Ureter (tissue), 1 donor: ENCODE results near the gene GJC1. TPM values are rescaled to one million over a fixed set of nuclear protein-coding genes. Genes with fewer than 3 reads are reported as not detected.

Experiments used
- DNase-seq: peaks from one replicate; pipeline ENCODE4 v3.0.0-alpha.2; 2020; ENCODE audit warnings: low spot score
- total RNA-seq: library from RNA; stranded (reverse); gene quantifications from one replicate; pipeline ENCODE4 v1.2.4, GENCODE V29; 2023
- donor health status: DM: yes; HTN: yes; CAD: no.

The GJC1 gene
- total RNA-seq, 1 donor from 2014 or later = 44.0 TPM

- no peak for DNase-seq
Measured at GRCh38 chr17:44801880-44802279, 28.2 kb downstream of the GJC1 start.

DNA sequence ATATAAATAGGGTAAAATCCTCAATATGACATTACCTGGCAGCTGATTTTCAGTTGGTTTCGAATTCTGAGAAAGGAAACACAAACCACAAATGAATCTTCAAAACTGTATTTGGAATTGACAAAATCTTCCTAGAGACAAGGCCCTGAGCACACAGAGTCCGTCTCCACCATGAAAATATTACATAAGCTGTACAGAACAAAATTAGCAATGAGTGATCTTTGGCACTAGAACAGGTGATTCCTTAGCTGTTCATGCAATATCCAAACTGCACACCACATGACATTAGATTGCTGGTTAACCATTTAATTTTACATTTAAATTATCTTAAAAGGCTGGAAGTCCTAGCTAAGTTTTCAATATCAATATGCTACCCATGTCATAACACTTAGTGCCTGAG lies 31.7 kb downstream of the GJC1 start:
- DNase-seq = no peak

DNA sequence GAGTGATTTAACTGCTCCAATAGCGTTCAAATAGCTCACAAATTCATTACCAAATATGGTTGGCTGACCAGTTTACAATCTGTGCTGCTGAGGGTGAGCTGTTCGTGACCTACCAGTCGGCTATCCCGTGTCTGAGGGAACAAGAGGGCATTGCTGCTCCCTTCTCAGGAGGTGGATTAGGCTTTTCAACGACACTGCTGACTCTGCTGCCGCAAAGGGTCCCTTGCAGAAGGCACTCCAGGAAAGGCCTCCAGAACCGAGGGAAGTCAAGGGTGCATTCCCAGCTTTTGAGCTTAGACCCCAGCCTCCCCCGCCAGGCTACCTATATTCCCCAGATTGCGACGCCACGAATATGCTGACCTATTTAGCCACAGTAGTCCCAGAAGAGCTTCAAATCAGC lies 32.3 kb downstream of the GJC1 start:
- no peak for DNase-seq

- no peak for DNase-seq
Measured at GRCh38 chr17:44796731-44797130, 33.4 kb downstream of the GJC1 start.

DNA sequence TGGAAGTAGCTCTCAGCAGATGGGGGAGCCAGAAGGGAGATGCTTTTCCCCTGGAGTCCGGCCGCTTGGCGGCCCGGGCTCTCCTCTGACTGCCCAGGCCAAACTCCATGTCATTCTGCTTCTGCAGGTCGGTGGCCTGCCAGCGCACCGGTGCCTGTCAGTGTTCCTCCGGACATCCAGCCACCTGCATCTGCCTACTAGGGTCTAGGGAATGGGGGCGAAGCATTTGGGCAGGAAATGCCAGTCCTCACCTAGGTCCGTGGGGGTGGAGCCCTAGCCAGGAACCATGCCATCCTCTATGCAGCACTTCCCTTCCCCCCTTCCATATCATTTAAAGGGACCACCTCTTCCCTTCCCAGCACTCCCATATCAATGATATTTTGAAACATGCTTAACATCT lies 34.2 kb downstream of the GJC1 start:
- no peak for DNase-seq

GRCh38 chr17:44795421-44795820 lies 34.7 kb downstream of the GJC1 start:
- no peak for DNase-seq

GRCh38 chr17:44794851-44795413 lies 35.2 kb downstream of the GJC1 start:
- DNase-seq = no peak

DNA sequence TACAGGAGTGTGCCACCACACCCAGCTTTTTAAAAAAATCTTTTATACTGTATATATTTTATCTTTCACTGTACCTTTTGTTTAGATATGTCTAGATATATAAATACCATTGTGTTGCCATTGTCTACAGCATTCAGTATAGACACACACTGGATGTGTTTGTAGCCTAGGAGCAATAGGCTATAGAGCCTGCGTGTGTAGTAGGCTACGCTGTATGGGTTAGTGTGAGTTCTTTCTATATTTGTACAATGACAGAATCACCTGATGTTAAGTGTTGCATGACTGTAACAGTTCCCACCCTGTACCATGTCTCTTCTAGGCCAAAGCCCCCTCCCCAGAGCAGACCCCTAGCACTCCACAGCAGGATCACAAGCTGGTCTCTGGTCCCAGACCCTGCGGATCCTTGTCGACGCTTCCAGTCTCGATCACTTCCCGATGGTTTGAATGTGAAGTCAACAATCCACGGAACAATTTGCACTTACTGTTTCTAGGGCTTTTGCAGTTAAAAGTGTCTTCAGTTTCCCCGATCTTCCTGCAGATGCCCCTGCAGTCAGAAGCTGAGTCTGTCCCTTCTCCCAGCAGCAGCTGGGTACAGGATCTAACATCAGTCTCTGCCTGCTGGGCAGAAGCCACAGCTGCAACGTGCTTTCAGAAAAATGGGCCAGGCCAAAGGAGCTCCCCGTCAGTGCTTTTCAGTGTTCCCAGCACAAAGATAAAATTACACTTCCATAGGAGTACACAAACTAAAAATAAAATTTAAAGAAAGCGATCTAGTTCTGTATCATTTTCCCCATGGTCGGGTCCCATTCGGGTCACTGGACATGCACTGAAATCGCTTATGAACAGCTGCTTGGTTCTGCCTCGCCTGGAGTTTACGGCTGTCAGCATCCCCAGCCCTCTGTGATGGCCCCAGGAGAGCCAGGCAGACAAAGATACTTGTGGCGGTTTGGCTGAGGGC lies 35.9 kb downstream of the GJC1 start:
- DNase-seq = no peak

DNA sequence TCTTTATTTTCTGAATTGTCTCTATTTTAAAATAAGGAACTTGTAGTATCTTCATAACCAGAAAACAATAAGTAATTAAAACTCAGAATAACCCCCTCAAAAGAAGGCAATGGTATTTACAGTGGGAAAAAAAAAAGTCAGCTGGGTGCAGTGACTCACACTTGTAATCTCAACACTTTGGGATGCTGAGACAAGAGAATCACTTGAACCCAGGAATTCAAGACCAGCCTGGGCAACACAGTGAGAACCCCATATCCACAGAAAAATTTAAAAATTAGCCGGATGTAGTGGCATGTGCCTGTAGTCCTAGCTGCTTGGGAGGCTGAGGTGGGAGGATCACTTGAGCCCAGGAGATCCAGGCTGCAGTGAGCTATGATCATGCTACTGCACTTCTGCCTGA lies 37.8 kb downstream of the GJC1 start:
- no peak for DNase-seq

DNA sequence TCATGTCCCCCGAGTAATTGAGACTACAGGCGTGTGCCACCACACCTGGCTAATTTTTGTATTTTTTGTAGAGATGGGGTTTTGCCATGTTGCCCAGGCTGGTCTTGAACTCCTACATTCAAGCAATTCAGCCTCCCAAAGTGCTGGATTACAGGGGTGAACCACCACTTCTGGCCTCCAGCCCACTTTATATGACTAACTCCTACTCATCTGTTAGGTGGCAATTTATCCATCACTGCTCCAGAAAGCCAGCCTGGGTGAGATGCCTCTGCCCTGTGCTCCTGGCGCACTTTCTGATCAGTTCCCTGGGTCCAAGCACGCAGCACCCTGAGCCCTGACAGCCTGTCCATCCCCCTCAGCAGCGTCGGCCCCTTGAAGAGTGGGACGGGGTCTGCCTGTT lies 41.9 kb downstream of the GJC1 start:
- DNase-seq = no peak

- DNase-seq = no peak
Measured at GRCh38 chr17:44787271-44787940, 42.7 kb downstream of the GJC1 start.

DNA sequence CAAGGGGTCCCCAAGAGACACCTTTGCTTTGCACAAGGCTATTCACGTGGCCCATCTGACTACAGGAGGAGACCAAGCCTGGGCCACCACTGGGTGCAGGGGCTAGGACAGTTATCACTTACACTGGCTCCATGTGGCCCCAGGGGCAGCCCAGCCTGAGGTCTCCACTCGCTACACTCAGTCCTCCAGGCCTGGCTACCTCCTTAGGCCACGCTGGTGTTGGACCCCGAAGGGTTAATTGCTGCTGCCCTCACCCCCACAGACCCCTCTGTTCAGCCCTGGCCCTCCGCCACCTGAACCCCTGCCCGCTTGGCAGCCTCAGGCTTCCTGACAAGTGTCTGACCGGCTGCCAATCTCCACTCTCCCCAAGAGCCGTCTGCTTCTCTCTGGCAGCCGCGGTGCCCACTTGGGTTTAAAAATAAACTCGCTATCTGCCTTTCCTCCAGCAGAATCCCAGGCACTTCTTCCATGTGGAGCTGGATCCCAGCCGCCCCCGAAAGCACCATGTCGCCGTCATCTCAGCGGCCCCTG lies 43.5 kb downstream of the GJC1 start:
- no peak for DNase-seq

DNA sequence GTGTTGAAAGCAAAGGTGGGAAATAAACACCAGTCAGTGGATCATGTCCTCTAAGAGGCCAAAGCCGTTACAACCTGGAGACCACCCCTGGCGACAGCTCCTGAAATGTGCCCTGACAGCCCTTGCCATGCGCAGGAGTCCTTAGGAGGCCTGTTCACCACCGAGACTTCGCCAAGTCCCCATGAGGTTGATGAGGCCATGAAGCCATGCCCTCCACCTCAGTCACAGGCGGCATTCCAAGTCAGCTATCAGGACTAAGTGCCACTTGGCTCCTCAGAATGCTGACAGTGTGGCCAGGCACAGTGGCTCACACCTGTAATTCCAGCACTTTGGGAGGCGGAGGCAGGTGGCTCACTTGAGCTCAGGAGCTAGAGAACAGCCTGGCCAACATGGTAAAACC lies 44.2 kb downstream of the GJC1 start:
- DNase-seq = no peak

DNA sequence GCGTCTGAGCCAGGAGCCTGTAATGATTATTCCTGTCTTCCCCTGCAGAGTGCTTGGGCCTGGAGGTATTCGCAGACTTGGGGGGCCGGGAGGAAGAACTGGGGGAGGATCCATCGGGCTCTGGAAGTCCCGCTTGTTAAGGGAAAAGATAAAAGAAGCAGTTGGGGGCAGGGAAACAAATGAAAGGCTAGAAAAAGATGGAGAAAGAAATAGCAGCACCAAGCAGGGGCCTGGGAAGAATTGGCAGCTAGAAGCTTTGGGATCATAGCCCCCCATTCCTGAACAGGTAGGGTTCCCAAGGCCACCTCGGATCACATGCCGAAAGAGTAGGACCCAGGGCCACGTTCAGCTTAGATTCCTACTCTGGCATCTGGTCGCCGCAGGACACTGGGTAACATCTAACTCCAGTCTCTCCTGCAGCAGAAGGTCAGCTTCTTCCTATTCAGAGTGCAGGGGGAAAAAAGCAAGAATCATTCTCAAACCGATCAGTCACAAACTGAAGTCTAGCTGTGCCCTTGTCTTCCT lies 47.7 kb downstream of the GJC1 start:
- no peak for DNase-seq

DNA sequence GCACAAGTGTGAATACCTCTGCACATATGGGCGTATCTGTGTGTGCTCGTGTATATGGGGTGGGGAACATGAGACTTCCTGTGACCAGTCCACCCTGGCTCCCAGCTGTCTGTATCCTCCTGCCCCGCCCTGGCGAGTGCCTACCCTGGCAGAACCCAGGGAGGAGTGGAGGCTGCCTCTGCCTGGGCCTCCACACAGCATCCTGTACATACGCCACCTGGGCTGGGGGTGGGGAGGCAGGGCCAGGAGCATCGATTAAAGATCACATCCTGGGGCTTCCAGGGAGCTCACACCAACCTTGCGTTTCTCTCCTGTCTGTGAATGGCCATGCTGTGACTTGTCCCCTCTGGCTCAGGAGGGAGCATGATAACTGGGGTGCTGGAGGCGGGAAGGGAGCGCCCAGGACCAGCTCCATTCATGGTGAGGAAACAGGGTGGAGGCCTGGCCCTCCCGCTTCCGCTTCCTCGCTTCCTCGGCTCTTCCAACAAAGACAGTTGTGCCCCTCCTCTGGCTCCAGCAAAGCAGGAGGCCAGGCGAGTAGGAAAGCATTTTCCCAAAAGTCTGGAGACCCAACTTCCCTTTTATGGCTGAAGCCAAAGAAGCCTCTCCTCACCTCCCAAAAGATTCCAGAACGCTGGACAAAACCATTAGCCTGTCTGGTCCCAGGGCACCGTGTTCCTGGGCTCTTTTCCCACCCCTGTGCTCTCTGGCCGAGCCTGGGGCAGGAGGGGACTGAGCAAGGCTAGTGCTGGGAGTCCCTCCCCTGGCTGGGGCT lies 48.3 kb downstream of the GJC1 start:
- peak; percentile 69 for DNase-seq

- no peak for DNase-seq
Measured at GRCh38 chr17:44780845-44781480, 49.1 kb downstream of the GJC1 start.

DNA sequence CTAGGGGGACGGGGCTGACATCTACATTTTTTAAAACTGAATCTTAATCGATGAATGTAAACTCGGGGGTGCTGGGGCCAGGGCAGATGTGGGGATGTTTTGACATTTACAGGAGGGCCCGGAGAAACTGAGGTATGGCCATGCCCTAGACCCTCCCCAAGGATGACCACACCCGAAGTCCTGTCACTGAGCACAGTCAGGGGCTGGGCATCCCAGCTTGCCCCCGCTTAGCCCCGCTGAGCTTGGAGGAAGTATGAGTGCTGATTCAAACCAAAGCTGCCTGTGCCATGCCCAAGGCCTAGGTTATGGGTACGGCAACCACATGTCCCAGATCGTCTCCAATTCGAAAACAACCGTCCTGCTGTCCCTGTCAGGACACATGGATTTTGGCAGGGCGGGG lies 49.9 kb downstream of the GJC1 start:
- no peak for DNase-seq

GRCh38 chr17:44779211-44780025 lies 50.7 kb downstream of the GJC1 start:
- DNase-seq = peak; percentile 86

DNA sequence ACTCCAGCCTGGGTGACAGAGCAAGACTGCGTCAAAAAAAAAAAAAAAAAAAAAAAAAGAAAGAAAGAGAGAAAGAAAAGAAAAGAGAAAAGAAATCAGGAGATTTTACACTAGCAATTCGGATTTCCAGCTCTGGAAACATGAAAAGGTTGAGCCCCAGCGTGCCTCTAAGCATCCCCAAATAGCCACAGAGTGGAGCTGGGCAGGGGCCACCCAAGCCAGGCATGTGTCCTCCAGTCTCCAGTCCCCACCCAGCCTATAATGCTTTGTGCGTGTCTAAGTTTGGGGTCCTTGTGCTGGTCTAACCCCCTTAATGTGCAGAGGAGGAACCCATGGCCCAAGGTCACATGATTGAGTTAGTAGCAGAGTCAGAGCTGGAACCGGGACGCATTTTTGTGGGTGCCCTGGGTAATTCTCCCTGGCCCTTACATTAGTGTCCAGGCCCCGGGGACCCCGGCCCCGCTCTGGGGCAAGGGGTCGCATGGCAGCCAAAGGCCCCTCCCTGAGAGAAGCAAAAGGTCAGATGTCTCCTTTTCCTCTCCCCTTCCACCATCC lies 51.4 kb downstream of the GJC1 start:
- DNase-seq = no peak
